Measurements from ENCODE around the gene ZNF532. TPM values are rescaled to one million over a fixed set of nuclear protein-coding genes. Genes with fewer than 3 reads are reported as not detected.

Gene ZNF532
- polyA plus RNA-seq, 1 donor (not counting 4 experiments of a cell fraction or from before 2014, with no cell fraction given): 31.5 TPM

DNA sequence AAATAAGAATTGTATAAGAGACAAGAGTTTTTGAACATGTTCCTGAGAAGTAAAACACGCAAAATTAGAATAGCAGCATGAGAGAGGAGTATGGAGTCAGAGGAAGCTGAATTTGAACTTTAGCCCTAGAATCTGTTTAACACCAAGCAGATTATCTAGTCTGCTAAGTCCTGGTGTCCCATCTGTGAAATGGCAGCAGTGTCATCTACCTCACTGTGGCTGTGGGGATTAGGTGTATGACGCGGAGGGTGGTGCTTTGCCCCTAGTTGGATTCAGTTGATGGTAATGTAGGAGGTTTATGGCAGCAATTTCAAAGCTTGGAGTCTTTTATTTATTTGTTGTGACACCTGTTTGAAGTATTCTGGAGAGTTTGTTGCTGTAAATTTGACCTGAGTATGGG is 79.2 kb downstream of the ZNF532 start:
- no peak overlapping the region for H3K27ac ChIP-seq (ENCODE audit: control insufficient read depth, insufficient read depth, low read length)
- no peaks in the 10 kb centered on the region for H3K9me1 ChIP-seq (ENCODE audit: control insufficient read depth, extremely low read depth, insufficient read depth, low read length)
- dilution Hi-C loops (cut with MboI; ENCODE audit: extremely low pct_ligation_motif_present, low sequenced_read_pairs): no loop called here
- DNase-seq (ENCODE audit: low read depth, low spot score) (no peak), FAIRE-seq (no peak)
- H2AFZ ChIP-seq (ENCODE audit: control insufficient read depth, low read length): no peak overlapping the region
- no peak overlapping the region for H3K4me3 ChIP-seq (ENCODE audit: control insufficient read depth in 2 of 3, extremely low read depth in 1 of 3, insufficient read depth in 2 of 3, low read depth in 1 of 3, low read length in 3 of 3)
- peaks cover 10% of the 10 kb centered on the region in 2 experiments for H3K36me3 ChIP-seq (ENCODE audit: control insufficient read depth in 2 of 2, extremely low read depth in 1 of 2, insufficient read depth in 2 of 2, low read length in 2 of 2)
- H3K4me2 ChIP-seq (ENCODE audit: control insufficient read depth, extremely low read depth, insufficient read depth, low read depth, low read length): no peak overlapping the region
- H3K9me3 ChIP-seq (ENCODE audit: control insufficient read depth, low read depth, low read length): no peaks in the 10 kb centered on the region
- H4K20me1 ChIP-seq (ENCODE audit: control insufficient read depth, extremely low read depth, insufficient read depth, low read length): no peaks in the 10 kb centered on the region
- H3K9ac ChIP-seq (ENCODE audit: control insufficient read depth, extremely low read depth, insufficient read depth, low read length): no peak overlapping the region
- TF ChIP-seq, protein P1, sequence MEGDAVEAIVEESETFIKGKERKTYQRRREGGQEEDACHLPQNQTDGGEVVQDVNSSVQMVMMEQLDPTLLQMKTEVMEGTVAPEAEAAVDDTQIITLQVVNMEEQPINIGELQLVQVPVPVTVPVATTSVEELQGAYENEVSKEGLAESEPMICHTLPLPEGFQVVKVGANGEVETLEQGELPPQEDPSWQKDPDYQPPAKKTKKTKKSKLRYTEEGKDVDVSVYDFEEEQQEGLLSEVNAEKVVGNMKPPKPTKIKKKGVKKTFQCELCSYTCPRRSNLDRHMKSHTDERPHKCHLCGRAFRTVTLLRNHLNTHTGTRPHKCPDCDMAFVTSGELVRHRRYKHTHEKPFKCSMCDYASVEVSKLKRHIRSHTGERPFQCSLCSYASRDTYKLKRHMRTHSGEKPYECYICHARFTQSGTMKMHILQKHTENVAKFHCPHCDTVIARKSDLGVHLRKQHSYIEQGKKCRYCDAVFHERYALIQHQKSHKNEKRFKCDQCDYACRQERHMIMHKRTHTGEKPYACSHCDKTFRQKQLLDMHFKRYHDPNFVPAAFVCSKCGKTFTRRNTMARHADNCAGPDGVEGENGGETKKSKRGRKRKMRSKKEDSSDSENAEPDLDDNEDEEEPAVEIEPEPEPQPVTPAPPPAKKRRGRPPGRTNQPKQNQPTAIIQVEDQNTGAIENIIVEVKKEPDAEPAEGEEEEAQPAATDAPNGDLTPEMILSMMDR (optimal IDR thresholded peaks at IDR 0.05 in 1 of 3, IDR thresholded peaks at IDR 0.05 in 1 of 3, conservative IDR thresholded peaks at IDR 0.05 in 1 of 3; ENCODE audit: extremely low read depth in 1 of 3, insufficient read depth in 2 of 3, low read length in 3 of 3): no peak
- TF ChIP-seq EZH2 (IDR thresholded peaks at IDR 0.05; ENCODE audit: low read length): no peak
- no peaks in the 10 kb centered on the region for H3K4me1 ChIP-seq (ENCODE audit: control insufficient read depth, extremely low read depth, insufficient read depth, low read length)
- H3K27me3 ChIP-seq (ENCODE audit: control insufficient read depth, extremely low read depth, insufficient read depth, low read length): no peaks in the 10 kb centered on the region
- H3K79me2 ChIP-seq (ENCODE audit: control insufficient read depth, insufficient read depth, low read length): no peaks in the 10 kb centered on the region

DNA sequence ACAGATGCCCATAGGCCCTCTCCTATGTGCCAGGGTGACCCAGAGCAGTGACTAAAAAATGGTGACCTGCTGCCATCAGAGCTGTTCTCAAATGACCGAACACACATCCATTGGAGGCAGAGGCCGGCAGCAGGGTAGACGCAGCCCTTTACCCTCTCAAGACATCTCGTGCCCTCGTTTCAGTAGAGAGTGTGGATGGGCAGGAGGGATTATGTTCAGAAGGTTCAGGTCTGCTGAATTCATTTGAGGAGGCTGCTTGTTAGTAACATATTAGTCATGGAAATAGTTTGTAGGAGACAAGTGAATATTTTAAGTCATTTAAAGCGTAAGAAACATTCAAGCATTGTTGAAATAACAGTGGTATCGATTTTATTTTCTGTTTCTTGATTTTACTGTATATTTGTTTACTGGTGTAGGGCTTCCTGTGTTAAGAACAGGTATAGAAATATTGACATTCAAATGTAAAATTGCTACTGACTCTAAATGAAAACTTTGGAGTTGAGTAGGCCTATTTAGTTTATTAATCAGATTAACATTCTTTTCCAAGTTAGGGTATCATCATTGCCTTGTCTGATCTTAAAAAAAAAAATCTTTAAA is 82.6 kb downstream of the ZNF532 start:
- Histone ChIP-seq H3K4me3 (ENCODE audit: control insufficient read depth in 2 of 3, extremely low read depth in 1 of 3, insufficient read depth in 2 of 3, low read depth in 1 of 3, low read length in 3 of 3) (no peak overlapping the region), H3K9ac (ENCODE audit: control insufficient read depth, extremely low read depth, insufficient read depth, low read length) (no peak overlapping the region), H3K4me1 (ENCODE audit: control insufficient read depth, extremely low read depth, insufficient read depth, low read length) (no peaks in the 10 kb centered on the region), H3K27me3 (ENCODE audit: control insufficient read depth, extremely low read depth, insufficient read depth, low read length) (no peaks in the 10 kb centered on the region), H3K36me3 (ENCODE audit: control insufficient read depth in 2 of 2, extremely low read depth in 1 of 2, insufficient read depth in 2 of 2, low read length in 2 of 2) (peaks cover 0 to 8% of the 10 kb centered on the region in 2 experiments), H3K4me2 (ENCODE audit: control insufficient read depth, extremely low read depth, insufficient read depth, low read depth, low read length) (no peak overlapping the region), H3K27ac (ENCODE audit: control insufficient read depth, insufficient read depth, low read length) (no peak overlapping the region), H3K79me2 (ENCODE audit: control insufficient read depth, insufficient read depth, low read length) (no peaks in the 10 kb centered on the region), H3K9me3 (ENCODE audit: control insufficient read depth, low read depth, low read length) (no peaks in the 10 kb centered on the region), H4K20me1 (ENCODE audit: control insufficient read depth, extremely low read depth, insufficient read depth, low read length) (no peaks in the 10 kb centered on the region), H2AFZ (ENCODE audit: control insufficient read depth, low read length) (no peak overlapping the region), H3K9me1 (ENCODE audit: control insufficient read depth, extremely low read depth, insufficient read depth, low read length) (no peaks in the 10 kb centered on the region)
- no peak for FAIRE-seq
- dilution Hi-C loops (cut with MboI; ENCODE audit: extremely low pct_ligation_motif_present, low sequenced_read_pairs): no loop called here
- TF ChIP-seq EZH2 (IDR thresholded peaks at IDR 0.05; ENCODE audit: low read length): no peak
- TF ChIP-seq, protein P1 (optimal IDR thresholded peaks at IDR 0.05 in 1 of 3, IDR thresholded peaks at IDR 0.05 in 1 of 3, conservative IDR thresholded peaks at IDR 0.05 in 1 of 3; ENCODE audit: extremely low read depth in 1 of 3, insufficient read depth in 2 of 3, low read length in 3 of 3): no peak
- no peak for DNase-seq (ENCODE audit: low read depth, low spot score)

All from keratinocyte (primary cell).